PC-3 (cell line): ENCODE measurements around the gene TRABD2B. TPM values are rescaled to one million over a fixed set of nuclear protein-coding genes. Genes with fewer than 3 reads are reported as not detected.

ENCODE experiments used
- ATAC-seq: fragments of 200-7000 bp; cut with Tn5 transposase; 2 replicates; pipeline ENCODE4 v1.9.1; 2020; ENCODE audit warnings: mild to moderate bottlenecking, moderate library complexity
- BruUV-seq: library from RNA; stranded (reverse); fragments of 400-500 nt; replicated peaks from 2 replicates; lab custom pipeline; 2021; lab: Mats Ljungman, UMichigan
- CTCF ChIA-PET: fragments of 300-600 bp; sonication (Branson Sonifier 250); formaldehyde crosslinking; loops from one replicate; lab custom pipeline; 2022; ENCODE audit warnings: antibody characterized with exemption; lab: Charles Lee
- POLR2A ChIA-PET: fragments of 300-600 bp; sonication (Branson Sonifier 250); formaldehyde crosslinking; loops from one replicate; lab custom pipeline; 2022; ENCODE audit warnings: antibody characterized with exemption; ENCODE audit not compliant: unreplicated experiment; lab: Charles Lee
- DNase-seq: peaks from one replicate; pipeline ENCODE4 v3.0.0-alpha.2; 2015
- H2AFZ ChIP-seq: fragments of 300-600 bp; sonication (generic); 2 replicates; pipeline ENCODE4 v1.6.0; 2016; ENCODE audit warnings: antibody characterized with exemption, low read length
- H3F3A ChIP-seq: fragments of 300-600 bp; sonication (generic); one replicate; pipeline ENCODE4 v1.6.0; 2017; ENCODE audit warnings: antibody characterized with exemption, low read length, control low read depth, mild to moderate bottlenecking; ENCODE audit not compliant: unreplicated experiment
- H3K27ac ChIP-seq: fragments of 300-600 bp; sonication (generic); 2 replicates; pipeline ENCODE4 v1.5.1; 2016; ENCODE audit warnings: mild to moderate bottlenecking, low read length
- H3K27me3 ChIP-seq: fragments of 300-600 bp; sonication (generic); 2 replicates; pipeline ENCODE4 v1.6.1; 2016; ENCODE audit warnings: low read length, mixed read lengths
- H3K36me3 ChIP-seq: fragments of 300-600 bp; sonication (generic); 2 replicates; pipeline ENCODE4 v1.6.1; 2016; ENCODE audit warnings: low read depth, mixed run types, low read length, mixed read lengths
- H3K4me1 ChIP-seq: fragments of 300-600 bp; sonication (generic); 2 replicates; pipeline ENCODE4 v1.5.1; 2016; ENCODE audit warnings: low read length; ENCODE audit not compliant: insufficient read depth
- H3K4me2 ChIP-seq: fragments of 300-600 bp; sonication (generic); 2 replicates; pipeline ENCODE4 v1.6.0; 2016; ENCODE audit warnings: low read length
- H3K4me3 ChIP-seq: fragments of 300-600 bp; sonication (generic); 2 replicates; pipeline ENCODE4 v1.5.1; 2016; ENCODE audit warnings: mild to moderate bottlenecking, low read length, mixed read lengths
- H3K79me2 ChIP-seq: fragments of 300-600 bp; sonication (generic); 2 replicates; pipeline ENCODE4 v1.6.1; 2017; ENCODE audit warnings: low read length, mixed read lengths
- H3K9ac ChIP-seq: fragments of 300-600 bp; sonication (generic); 2 replicates; pipeline ENCODE4 v1.6.0; 2016; ENCODE audit warnings: mild to moderate bottlenecking, low read length
- H3K9me2 ChIP-seq: fragments of 300-600 bp; sonication (generic); replicated peaks from 2 replicates; pipeline ENCODE4 v1.6.1; 2016; ENCODE audit warnings: mixed run types, low read length, mixed read lengths
- H3K9me3 ChIP-seq: fragments of 300-600 bp; sonication (generic); 2 replicates; pipeline ENCODE4 v1.6.1; 2016; ENCODE audit warnings: low read length, mixed read lengths
- H4K20me1 ChIP-seq: fragments of 300-600 bp; sonication (generic); 2 replicates; pipeline ENCODE4 v1.6.1; 2016; ENCODE audit warnings: low read length, mixed read lengths
- EZH2 ChIP-seq: fragments of 300-600 bp; sonication (generic); IDR thresholded peaks from one replicate; pipeline ENCODE4 v1.6.1; 2017; ENCODE audit warnings: antibody characterized with exemption, mild to moderate bottlenecking, low read length; ENCODE audit not compliant: unreplicated experiment
- EZH2phosphoT487 ChIP-seq: fragments of 300-600 bp; sonication (generic); IDR thresholded peaks from 2 replicates; pipeline ENCODE4 v1.6.1; 2018; ENCODE audit warnings: mild to moderate bottlenecking, antibody characterized with exemption, low read length, borderline replicate concordance
- intact Hi-C: fragments of 100-400 bp; cut with micrococcal nuclease; formaldehyde crosslinking; loops from 2 replicates; pipeline ENCODE4 v1.9.0; 2023
- total RNA-seq: library from RNA; depleted of rRNA; stranded (reverse); fragments of >200 nt; gene quantifications from 2 replicates; pipeline ENCODE4 v1.2.3, GENCODE V29; 2014
- TF ChIP-seq, protein P1 (sequence below): fragments of 300-600 bp; sonication (generic); conservative IDR thresholded peaks from 2 replicates; pipeline ENCODE4 v1.5.1; 2017; ENCODE audit warnings: antibody characterized with exemption, low read depth, mild to moderate bottlenecking, low read length

Gene TRABD2B
- total RNA-seq, 1 experiment from 2014 or later = 0.44 TPM

DNA sequence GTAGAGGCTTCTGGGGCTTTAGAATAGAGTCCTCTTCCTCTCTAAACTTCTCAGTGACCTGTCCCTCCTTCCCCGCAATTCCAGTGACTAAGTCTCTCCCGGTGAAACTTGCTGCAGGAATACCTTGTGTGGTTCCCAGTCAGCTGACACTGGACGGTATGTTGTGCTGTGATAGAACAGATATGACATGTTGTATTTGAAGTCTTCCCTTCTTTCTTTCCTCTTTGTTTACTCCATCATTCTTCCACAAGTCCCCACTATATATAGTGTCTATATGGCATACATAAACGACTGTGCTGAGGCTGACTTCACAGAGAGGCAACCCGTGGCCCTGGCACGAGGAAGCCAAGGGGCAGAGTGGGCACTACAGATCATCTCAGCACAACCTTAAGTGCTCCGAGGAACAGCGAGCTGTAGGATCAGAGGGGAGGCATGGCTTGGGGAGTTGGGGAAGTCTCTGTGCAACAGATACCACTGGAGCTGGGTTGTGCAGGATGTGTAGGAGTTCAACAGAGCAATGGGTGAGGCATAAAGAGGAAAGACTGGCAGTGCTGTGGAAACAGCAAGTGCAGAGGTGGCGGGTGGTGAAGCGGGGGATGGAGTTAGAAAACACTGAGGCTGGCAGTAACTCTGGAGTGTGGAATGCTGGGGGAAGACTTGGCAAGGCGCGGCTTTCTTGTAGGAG is 237.8 kb downstream of the TRABD2B start:
- H3K4me2 ChIP-seq = no peak overlapping the region

DNA sequence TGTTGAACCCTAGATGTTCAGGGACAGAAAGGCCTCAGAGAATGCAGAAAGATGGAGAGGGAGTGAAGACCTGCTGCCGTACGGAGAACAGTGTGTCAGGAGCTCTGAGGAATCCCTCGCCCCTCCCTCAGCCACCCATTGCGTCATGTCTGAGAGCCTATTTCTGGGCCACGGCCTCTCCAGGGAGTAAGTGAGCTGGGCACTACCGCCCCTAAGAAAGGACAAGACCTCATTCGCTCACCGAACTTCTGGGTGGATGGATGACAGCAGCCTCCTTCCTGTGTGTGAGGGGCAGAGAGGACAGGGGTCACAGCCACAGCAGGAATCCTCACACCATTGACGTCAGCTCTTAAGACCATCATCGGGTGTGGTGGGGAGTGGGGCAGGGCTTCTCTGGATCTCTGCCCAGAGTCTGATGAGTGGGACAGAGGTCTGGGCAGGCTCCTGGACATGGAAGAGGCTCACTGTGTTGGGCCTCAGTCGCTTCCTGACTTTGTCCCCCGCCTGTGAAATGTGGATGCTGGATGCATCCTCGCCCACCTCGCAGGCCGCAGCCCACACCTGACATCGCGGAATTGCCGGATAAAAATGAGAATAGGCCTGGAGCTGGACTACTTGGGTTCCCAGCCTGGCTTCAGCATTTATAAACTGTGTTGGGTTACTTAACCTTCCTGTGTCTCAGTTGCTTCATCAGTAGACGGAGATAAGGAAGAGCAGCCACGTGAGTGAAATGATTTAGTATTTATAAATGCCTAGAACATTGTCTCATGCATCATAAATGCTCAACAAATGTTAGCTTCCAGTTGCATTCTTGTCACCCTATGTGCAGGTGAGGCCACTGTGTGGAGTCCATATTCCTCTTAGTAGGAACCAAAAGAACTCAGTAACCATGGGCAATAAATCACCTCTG is 238.6 kb downstream of the TRABD2B start:
- H3K27me3 ChIP-seq = no peaks in the 10 kb centered on the region
- H3K9me2 ChIP-seq = no peaks in the 10 kb centered on the region
- no peaks in the 10 kb centered on the region for H3K9me3 ChIP-seq
- ChIA-PET POLR2A (no interaction called here), CTCF (no interaction called here)
- H3K9ac ChIP-seq = no peak overlapping the region
- no peaks in the 10 kb centered on the region for H3F3A ChIP-seq
- no peak overlapping the region for H3K27ac ChIP-seq
- H3K4me1 ChIP-seq = no peaks in the 10 kb centered on the region
- H3K36me3 ChIP-seq = no peaks in the 10 kb centered on the region
- no peak overlapping the region for H3K4me3 ChIP-seq
- ATAC-seq (no peak), DNase-seq (no peak)
- no peak for TF ChIP-seq EZH2
- TF ChIP-seq EZH2phosphoT487 = no peak
- TF ChIP-seq, protein P1, sequence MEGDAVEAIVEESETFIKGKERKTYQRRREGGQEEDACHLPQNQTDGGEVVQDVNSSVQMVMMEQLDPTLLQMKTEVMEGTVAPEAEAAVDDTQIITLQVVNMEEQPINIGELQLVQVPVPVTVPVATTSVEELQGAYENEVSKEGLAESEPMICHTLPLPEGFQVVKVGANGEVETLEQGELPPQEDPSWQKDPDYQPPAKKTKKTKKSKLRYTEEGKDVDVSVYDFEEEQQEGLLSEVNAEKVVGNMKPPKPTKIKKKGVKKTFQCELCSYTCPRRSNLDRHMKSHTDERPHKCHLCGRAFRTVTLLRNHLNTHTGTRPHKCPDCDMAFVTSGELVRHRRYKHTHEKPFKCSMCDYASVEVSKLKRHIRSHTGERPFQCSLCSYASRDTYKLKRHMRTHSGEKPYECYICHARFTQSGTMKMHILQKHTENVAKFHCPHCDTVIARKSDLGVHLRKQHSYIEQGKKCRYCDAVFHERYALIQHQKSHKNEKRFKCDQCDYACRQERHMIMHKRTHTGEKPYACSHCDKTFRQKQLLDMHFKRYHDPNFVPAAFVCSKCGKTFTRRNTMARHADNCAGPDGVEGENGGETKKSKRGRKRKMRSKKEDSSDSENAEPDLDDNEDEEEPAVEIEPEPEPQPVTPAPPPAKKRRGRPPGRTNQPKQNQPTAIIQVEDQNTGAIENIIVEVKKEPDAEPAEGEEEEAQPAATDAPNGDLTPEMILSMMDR = no peak
- H3K4me2 ChIP-seq = no peak overlapping the region
- H4K20me1 ChIP-seq = no peaks in the 10 kb centered on the region
- H3K79me2 ChIP-seq = no peaks in the 10 kb centered on the region
- no peak overlapping the region for H2AFZ ChIP-seq
- no TSS peak for BruUV-seq
- intact Hi-C loops = no loop called here

More for the DNA sequence above, 237.8 kb downstream of the TRABD2B start:
- no TSS peak for BruUV-seq
- Histone ChIP-seq H4K20me1 (no peaks in the 10 kb centered on the region), H3K9me2 (no peaks in the 10 kb centered on the region), H3K9me3 (no peaks in the 10 kb centered on the region), H3F3A (no peaks in the 10 kb centered on the region), H2AFZ (no peak overlapping the region), H3K4me1 (no peaks in the 10 kb centered on the region), H3K27me3 (no peaks in the 10 kb centered on the region), H3K4me3 (no peak overlapping the region), H3K9ac (no peak overlapping the region), H3K36me3 (no peaks in the 10 kb centered on the region), H3K79me2 (no peaks in the 10 kb centered on the region), H3K27ac (no peak overlapping the region)
- CTCF ChIA-PET = no interaction called here
- no peak for DNase-seq
- no peak for ATAC-seq
- POLR2A ChIA-PET = no interaction called here
- TF ChIP-seq, protein P1 = no peak
- TF ChIP-seq EZH2phosphoT487 = no peak
- TF ChIP-seq EZH2 = no peak
- intact Hi-C loops = no loop called here
